KOPT-K1 (cell line): ENCODE measurements around the gene PBX3.

Source experiments
- H3K27ac ChIP-seq: fragments of 200-600 bp; sonication (generic); 2 replicates; pipeline ENCODE4 v1.5.1; 2016; ENCODE audit warnings: antibody characterized with exemption, mild to moderate bottlenecking, low read depth, low read length; ENCODE audit not compliant: poor library complexity, severe bottlenecking
- H3K36me3 ChIP-seq: fragments of 200-600 bp; sonication (generic); 2 replicates; pipeline ENCODE4 v1.5.1; 2017; ENCODE audit warnings: antibody characterized with exemption, mild to moderate bottlenecking, low read length, moderate library complexity; ENCODE audit not compliant: insufficient read depth
- H3K9me3 ChIP-seq: fragments of 200-600 bp; sonication (generic); 2 replicates; pipeline ENCODE4 v1.5.1; 2017; ENCODE audit warnings: antibody characterized with exemption, low read length, mild to moderate bottlenecking; ENCODE audit not compliant: insufficient read depth, poor library complexity, severe bottlenecking

PBX3 gene

DNA sequence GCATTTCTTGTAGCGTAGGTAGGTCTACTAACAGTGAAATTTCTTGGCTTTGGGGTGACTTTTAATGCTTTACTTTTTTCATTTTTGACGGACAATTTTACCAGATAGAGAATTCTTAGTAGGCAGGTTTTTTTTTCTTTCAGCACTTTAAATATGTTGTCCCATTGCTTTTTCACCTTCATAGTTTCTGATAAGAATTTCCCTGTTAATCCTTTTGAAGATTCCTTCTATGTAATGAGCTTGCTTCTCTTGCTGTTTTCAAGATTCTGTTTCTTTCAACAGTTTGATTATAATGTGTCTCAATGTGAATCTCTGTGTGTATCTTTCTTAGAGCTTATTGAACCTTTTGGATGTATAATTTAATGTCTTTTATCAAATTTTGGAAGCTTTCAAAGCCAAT lies 35.5 kb downstream of the PBX3 start:
- Histone ChIP-seq H3K27ac (no peak overlapping the region), H3K9me3 (peaks cover 10% of the 10 kb centered on the region), H3K36me3 (no peaks in the 10 kb centered on the region)

DNA sequence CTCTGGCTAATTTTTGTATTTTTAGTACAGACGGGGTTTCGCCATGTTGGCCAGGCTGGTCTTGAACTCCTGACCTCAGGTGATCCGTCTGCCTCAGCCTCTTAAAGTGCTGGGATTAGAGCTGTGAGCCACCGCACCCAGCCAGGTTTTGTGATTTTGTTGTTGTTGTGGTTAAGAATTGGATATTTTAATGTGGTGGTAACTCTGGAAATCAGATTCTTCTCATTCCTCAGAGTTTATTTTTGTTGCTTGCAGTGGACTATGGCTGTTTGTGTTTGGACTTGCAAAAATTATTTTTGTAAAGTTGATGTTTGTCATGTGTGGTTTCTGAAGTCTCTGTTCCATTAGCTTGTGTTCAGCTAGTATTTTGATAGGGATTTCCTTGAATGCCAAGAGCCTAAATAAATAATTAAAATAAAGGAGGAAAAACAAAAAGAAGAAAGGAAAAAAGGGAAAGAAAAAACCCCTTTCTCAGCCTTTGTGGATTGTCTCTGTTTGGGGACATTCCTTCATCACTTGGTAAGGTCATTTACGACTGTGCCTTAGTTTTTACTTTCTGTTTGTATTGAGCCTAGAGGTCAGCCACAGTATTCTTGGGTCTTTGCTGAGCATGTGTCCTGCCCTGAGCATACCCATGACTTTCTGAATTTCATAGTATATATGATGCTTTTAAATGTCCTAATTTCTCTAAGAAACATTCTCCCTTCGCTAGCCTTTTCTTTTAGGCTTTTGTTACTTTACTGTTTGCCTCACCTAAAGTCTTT lies 37.3 kb downstream of the PBX3 start:
- Histone ChIP-seq H3K9me3 (peaks cover 10% of the 10 kb centered on the region), H3K36me3 (no peaks in the 10 kb centered on the region), H3K27ac (no peak overlapping the region)

DNA sequence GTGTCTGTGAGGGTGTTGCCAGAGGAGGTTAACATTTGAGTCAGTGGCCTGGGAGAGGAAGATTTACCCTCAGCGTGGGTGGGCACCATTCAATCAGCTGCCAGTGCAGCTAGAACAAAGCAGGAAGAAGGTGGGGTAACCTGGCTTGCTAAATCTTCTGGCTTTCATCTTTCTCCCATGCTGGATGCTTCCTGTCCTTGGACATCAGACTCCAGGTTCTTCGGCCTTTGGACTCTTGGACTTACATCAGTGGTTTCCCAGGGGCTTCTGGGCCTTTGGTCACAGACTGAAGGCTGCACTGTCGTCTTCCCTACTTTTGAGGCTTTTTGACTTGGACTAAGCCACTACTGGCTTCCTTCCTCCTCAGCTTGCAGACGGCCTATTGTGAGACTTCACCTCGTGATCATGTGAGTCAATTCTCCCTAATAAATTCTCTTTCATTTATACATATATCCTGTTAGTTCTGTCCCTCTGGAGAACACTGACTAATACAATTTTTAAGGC lies 38.1 kb downstream of the PBX3 start:
- peaks cover 10% of the 10 kb centered on the region for H3K9me3 ChIP-seq
- no peak overlapping the region for H3K27ac ChIP-seq
- H3K36me3 ChIP-seq, result no peaks in the 10 kb centered on the region

DNA sequence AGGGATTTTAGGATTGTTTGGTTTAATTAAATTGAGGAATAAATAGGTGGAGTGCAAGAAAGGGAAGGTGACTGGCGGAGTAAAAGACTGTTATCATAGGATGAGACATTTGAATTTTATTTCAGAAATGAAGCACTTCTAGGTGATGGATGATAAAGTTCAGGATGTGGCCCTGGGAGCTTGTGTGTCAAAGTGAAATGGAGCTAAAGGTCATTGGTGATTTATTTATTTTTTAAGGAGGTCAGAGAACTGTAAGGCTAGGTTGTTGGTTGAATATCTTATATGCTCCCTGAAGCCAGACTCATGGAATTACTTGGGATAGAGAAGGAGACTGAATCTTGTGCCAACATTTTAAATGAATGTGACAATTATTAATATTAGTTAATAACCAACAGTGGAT lies 40.5 kb downstream of the PBX3 start:
- Histone ChIP-seq H3K36me3 (no peaks in the 10 kb centered on the region), H3K9me3 (no peaks in the 10 kb centered on the region), H3K27ac (no peak overlapping the region)

DNA sequence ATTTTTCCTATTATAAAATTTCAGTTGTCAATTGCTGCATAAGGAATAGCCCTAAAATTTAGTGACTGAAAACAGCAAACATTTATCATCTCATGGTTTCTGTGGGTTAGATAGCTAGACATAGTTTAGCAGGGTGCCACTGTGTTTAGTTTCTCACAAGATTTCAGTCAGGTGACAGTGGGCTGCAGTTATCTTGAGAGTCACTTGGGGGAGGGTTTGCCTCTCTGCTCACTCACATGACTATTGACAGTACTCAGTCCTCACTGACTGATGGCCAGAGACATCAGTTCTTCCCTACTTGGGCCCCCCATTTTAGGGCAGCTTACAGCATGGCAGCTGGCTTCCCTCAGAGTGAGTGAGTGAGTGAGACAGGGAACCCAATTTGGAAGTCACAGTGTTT lies 42.0 kb downstream of the PBX3 start:
- H3K9me3 ChIP-seq, result no peaks in the 10 kb centered on the region
- H3K27ac ChIP-seq, result no peak overlapping the region
- no peaks in the 10 kb centered on the region for H3K36me3 ChIP-seq

DNA sequence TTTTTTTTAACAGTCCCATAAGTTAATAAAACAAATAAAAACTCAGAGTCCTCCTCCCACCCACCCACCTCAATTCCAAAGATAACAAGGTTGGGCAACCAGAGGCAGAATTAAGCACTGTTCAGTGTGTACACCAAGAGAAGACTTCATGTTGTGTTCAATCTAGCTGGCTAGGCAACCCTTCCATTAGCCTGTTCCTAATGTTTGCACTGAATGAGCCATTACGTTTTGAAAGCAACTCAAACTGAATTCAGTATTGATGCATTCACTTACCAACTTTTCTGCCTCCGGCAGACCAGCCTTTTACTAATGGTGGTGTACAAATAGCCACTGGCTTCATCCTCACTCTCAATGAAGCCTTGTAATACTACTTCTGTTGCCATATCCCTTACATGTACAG lies 47.5 kb downstream of the PBX3 start:
- Histone ChIP-seq H3K27ac (no peak overlapping the region), H3K9me3 (no peaks in the 10 kb centered on the region), H3K36me3 (no peaks in the 10 kb centered on the region)

DNA sequence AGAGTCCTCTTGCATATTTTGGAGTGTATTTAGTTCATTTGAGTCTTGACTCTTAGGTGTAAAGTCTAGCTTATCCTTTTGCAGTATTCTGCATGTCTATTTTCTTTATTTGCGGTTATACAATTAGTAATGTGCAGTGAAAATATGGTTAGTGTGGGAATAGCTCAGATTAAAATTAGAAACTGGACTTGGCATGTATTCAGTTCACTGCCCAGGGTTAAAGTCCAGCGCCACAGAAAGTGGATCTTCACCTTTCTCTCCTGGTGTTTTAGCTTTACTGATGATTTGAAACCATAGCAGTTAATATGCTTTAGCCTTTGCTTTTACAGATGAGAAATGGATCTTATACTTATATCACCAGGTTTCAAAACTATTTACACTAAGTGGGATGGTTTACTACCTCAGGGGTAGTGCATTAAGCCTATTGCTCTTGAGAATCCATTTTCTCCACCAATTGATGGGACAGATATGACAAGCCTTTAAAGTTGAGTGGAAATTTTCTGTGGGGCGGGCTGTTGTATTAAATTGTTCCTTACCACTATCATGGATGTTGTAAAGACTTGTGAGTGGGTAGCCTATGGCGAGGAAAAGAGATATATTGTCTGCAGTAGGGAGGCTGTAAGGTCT lies 48.9 kb downstream of the PBX3 start:
- Histone ChIP-seq H3K27ac (no peak overlapping the region), H3K36me3 (no peaks in the 10 kb centered on the region; the same call in 1 of the 2 replicates), H3K9me3 (no peaks in the 10 kb centered on the region)

DNA sequence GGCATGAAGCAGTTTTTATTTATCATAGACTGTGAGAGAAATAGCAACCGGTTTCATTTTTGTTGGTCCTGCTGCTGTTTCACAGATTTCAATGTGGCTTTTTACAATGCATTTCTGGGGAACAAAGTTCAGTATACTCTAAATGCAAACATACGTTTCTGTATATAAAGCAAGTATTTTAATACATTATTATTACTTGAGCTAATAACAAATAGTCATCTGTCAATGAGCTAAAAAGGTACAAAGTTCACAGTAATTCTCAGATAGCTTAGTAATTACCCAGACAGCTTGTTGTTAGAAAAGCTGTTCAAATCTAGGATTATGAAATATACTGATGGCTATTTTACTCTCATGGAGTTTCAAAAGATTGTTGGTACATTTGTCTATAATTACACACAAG lies 50.8 kb downstream of the PBX3 start:
- no peaks in the 10 kb centered on the region; the same call in 1 of the 2 replicates for H3K36me3 ChIP-seq
- H3K9me3 ChIP-seq, result no peaks in the 10 kb centered on the region
- H3K27ac ChIP-seq, result no peak overlapping the region

DNA sequence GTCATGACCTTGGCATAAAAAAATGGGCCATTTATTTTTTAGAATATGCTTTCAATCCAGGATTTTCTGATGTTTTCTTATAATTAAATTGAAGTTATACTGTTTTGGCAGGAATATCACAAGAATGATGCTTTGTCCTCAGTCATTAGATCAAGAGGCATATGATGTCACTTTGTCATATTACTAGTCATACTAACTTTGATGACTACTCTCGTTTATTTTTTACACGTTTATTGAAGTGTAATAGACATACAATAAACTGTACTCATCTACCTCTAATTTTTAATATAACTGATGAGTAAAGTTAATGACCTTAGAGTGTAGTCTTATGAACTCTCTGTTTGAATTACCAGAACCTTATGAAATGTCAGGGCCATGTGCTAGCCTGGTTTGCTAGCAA lies 56.4 kb downstream of the PBX3 start:
- no peaks in the 10 kb centered on the region; the same call in 1 of the 2 replicates for H3K36me3 ChIP-seq
- H3K9me3 ChIP-seq, result no peaks in the 10 kb centered on the region

DNA sequence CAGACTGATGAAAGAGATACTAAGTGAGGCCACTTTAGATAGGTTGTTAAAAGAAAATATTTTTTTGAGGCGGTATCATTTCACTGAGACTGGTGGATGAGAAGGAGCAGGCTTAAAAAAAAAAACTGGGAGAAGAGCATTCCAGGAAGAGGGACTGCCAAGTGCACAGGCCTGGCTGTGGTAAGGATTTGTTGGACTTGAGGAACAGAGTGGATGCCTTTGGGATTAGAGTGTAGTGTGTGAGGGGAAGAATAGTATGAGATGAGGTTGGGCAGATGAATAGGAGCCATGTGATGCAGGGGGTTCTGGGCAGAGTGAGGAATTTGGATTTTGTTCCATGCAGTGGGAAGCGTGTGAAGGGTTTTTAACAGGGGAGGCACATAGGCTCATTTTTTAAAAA lies 57.9 kb downstream of the PBX3 start:
- Histone ChIP-seq H3K27ac (no peak overlapping the region), H3K36me3 (no peaks in the 10 kb centered on the region; the same call in 1 of the 2 replicates), H3K9me3 (no peaks in the 10 kb centered on the region)

More for the DNA sequence above, 56.4 kb downstream of the PBX3 start:
- H3K27ac ChIP-seq, result no peak overlapping the region

DNA sequence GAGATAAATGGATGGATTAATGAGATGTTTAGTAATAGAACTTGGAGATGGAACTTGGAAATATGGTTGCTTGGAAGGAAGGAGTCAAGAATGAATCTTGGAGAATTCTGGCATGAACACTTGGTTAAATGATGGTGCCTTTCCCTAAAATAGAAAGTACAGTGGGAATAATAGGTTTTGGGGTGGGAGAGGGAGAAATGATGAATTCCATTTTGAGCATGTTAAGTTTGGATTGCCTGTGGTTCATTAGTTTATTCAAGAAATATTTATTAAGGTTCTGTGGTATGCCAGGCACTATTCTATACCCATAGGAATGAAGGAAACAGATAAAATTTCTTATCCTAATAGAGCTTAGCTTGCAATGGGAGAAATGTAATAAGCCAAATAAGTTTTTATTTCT lies 58.4 kb downstream of the PBX3 start:
- no peaks in the 10 kb centered on the region for H3K9me3 ChIP-seq
- no peak overlapping the region for H3K27ac ChIP-seq
- H3K36me3 ChIP-seq, result no peaks in the 10 kb centered on the region; the same call in 1 of the 2 replicates

DNA sequence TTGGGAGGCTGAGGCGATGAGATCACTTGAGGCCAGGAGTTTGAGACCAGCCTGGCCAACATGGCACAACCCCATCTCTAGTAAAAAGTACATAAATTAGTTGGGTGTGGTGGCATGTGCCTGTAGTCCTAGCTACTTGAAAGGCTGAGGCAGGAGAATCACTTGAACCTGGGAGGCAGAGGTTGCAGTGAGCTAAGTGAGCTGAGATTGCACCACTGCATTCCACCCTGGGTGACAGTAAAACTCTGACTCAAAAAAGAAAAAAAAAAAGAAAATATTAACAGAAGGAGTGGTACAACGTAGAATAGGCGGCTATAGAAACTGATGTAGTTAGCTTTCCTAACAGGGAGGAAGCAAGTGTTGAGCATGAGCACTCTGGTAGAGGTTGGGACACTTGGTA lies 59.9 kb downstream of the PBX3 start:
- Histone ChIP-seq H3K9me3 (no peaks in the 10 kb centered on the region), H3K36me3 (no peaks in the 10 kb centered on the region), H3K27ac (no peak overlapping the region)

DNA sequence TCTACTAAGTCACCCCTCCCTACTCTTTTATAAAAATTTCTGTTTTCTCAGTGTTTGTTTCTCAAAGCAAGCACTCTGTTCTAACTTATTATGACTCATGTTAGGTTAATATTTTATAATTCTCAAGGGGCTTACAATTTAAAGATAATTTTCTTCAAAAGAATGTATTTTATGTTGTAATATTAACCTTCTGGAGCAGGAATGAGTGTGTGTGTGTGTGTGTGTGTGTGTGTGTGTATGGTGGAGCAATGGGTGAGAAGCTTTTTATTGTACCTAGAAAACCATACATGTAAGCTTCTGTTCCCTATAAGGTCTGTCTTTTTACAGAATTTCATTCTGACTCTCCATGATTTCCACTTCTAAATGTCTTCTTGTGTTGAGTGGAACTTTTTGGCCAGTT lies 63.0 kb downstream of the PBX3 start:
- H3K27ac ChIP-seq, result no peak overlapping the region
- H3K36me3 ChIP-seq, result no peaks in the 10 kb centered on the region
- no peaks in the 10 kb centered on the region for H3K9me3 ChIP-seq

DNA sequence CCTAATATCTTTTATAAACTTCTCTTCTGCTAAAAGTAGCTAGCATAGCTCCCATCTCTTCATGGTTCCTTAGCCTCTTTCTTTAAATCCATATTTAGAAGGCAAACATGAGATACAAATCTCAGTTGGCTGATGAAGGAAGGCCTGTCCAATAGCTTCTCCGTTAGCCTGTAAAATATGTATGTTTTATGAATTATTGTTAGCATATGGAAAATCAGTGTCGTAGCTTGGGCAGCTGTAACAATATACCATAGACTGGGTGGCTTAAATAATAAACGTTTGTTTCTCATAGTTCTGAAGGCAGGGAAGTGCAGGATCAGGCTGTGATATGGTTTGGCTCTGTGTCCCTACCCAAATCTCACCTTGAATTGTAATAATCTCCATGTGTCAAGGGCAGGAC lies 63.8 kb downstream of the PBX3 start:
- no peak overlapping the region for H3K27ac ChIP-seq
- H3K9me3 ChIP-seq, result no peaks in the 10 kb centered on the region
- H3K36me3 ChIP-seq, result no peaks in the 10 kb centered on the region

DNA sequence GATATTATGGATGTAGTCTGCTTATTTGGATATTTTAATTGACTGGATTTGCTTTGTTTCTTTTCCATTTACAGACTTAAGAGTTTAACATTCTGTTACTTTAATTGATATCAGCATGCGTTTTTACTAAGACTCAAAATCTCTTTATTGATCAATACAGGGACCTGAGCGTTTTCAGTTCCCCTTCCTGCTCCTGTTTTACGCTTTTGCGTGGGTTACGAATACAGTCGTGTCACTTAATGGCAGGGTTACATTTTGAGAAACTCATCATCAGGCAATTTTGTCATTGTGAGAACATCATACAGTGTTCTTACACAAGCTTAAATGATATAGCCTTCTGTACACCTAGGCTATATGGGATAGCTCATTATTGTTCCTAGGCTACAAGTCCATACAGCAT lies 65.2 kb downstream of the PBX3 start:
- Histone ChIP-seq H3K9me3 (no peaks in the 10 kb centered on the region), H3K27ac (no peak overlapping the region)

DNA sequence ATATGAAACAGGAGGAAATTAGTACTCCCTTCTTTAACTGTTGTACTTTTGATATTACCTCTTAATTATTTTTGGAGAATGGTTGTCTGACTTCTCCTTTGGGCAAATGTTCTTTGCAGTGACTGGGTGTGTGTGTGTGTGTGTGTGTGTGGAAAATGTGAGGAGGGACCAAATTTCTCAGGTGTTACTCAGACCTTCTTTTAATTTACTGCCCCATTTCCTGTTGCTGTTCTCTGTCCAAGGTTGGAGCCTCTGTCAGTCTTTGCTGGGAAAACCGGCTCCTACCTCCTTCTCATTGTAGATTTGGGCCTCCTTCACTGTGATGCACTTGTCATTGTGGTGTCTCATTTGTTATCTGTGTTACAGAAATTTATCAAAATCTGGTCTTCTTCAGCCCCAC lies 68.4 kb downstream of the PBX3 start:
- Histone ChIP-seq H3K9me3 (no peaks in the 10 kb centered on the region), H3K36me3 (no peaks in the 10 kb centered on the region), H3K27ac (no peak overlapping the region)

More for the DNA sequence above, 65.2 kb downstream of the PBX3 start:
- H3K36me3 ChIP-seq, result no peaks in the 10 kb centered on the region
